DOHH2 (cell line): ENCODE measurements around the gene NUP210.

Source experiments
- CTCF ChIP-seq: fragments of 200-600 bp; sonication (generic); IDR thresholded peaks from one replicate; pipeline ENCODE4 v1.5.1; 2014; ENCODE audit warnings: antibody characterized with exemption, mild to moderate bottlenecking, low read depth, low read length; ENCODE audit not compliant: poor library complexity, severe bottlenecking
- EZH2phosphoT487 ChIP-seq: fragments of 200-600 bp; sonication (generic); IDR thresholded peaks from 2 replicates; pipeline ENCODE4 v1.6.1; 2017; ENCODE audit warnings: borderline replicate concordance, mild to moderate bottlenecking, antibody characterized with exemption, low read length, moderate library complexity, mixed read lengths

DNA sequence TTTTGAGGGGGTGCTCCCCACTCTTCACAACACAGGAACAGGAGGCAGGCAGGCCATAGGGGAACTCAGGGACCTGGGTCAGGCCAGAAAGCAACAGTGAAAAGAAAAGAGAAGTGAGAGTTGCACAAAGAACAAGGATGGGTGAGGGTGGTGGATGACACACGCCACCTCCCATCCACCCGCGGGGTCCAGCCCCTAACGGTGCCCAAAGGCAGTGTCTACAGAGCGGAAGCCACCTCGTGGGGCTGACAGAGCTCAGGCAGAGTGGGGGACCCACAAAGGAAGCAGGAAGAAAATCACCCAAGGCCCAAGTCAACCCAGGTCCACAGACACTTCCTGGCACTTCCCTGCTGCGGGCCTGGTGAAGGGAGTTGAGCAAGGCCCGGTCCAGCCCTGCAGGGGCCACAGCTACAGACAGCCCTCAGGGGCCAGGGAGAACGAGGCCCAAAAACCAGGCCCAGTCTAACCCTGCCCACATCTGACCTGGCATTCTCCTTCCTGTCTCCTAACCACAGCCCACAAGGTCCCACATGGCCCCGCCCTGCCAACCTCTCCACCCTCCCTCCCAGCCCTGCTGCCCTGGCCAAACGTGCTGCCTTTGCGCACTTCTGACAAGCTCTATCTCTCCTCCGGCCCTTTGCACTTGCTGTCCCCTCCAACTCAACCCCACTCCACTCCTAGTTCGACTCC lies 5.9 kb downstream of the NUP210 start:
- no peak for TF ChIP-seq CTCF
- TF ChIP-seq EZH2phosphoT487 = no peak
